CD8-positive, alpha-beta memory T cell (primary cell): ENCODE data around the gene MMEL1. TPM values are rescaled to one million over a fixed set of nuclear protein-coding genes. Genes with fewer than 3 reads are reported as not detected.
A peak's percentile ranks its signal among the peaks of the same experiment; 100 is the strongest.
"Not testable (repeated sequence)": the region's sequence is repeated elsewhere in the genome, so short reads cannot be mapped to it uniquely, and the experiment has no call there.

Source experiments
- CTCF ChIA-PET: fragments of 350-600 bp; sonication (Branson Sonifier 250); formaldehyde crosslinking; loops from one replicate; lab custom pipeline; 2021; ENCODE audit warnings: antibody characterized with exemption; lab: Charles Lee
- POLR2A ChIA-PET: fragments of 350-600 bp; sonication (Branson Sonifier 250); formaldehyde crosslinking; loops from one replicate; lab custom pipeline; 2021; ENCODE audit warnings: antibody characterized with exemption; lab: Charles Lee
- DNase-seq, 5 donors: peaks; one replicate each; pipeline versions ENCODE4 v3.0.0 to v3.0.0-alpha.2; 2020 to 2022; ENCODE audit warnings: mixed read lengths in 1 of 5
- H3K27ac ChIP-seq: one replicate; pipeline ENCODE4 v1.7.0; 2013; ENCODE audit warnings: low read depth, mild to moderate bottlenecking, low read length, moderate library complexity
- H3K27me3 ChIP-seq: 2 replicates; pipeline ENCODE4 v1.7.0; 2013; ENCODE audit warnings: low read length, mild to moderate bottlenecking; ENCODE audit not compliant: insufficient read depth, poor library complexity, severe bottlenecking
- H3K36me3 ChIP-seq: 2 replicates; pipeline ENCODE4 v1.7.0; 2013; ENCODE audit warnings: mild to moderate bottlenecking, low read length, moderate library complexity; ENCODE audit not compliant: insufficient read depth
- H3K4me1 ChIP-seq: 2 replicates; pipeline ENCODE4 v1.7.0; 2013; ENCODE audit warnings: mild to moderate bottlenecking, low read length, moderate library complexity; ENCODE audit not compliant: insufficient read depth
- H3K4me3 ChIP-seq: 2 replicates; pipeline ENCODE4 v1.7.0; 2013; ENCODE audit warnings: mild to moderate bottlenecking, low read length
- H3K9me3 ChIP-seq: 2 replicates; pipeline ENCODE4 v1.7.0; 2013; ENCODE audit warnings: mild to moderate bottlenecking, low read length
- H3K27ac Mint-ChIP-seq, 8 donors: one replicate each; pipeline ENCODE4 v1.8.0; 2020 to 2021; ENCODE audit warnings: mixed read lengths in 8 of 8, mild to moderate bottlenecking in 6 of 8, inconsistent platforms in 3 of 8, moderate library complexity in 3 of 8
- H3K27me3 Mint-ChIP-seq, 2 donors: one replicate each; pipeline ENCODE4 v1.8.0; 2020 to 2021; ENCODE audit warnings: mixed read lengths in 2 of 2, mild to moderate bottlenecking in 1 of 2, moderate library complexity in 1 of 2
- H3K36me3 Mint-ChIP-seq, 3 donors: one replicate each; pipeline ENCODE4 v1.8.0; 2020 to 2021; ENCODE audit warnings: mixed read lengths in 3 of 3, inconsistent platforms in 1 of 3, mild to moderate bottlenecking in 1 of 3
- H3K4me1 Mint-ChIP-seq, 3 donors: one replicate each; pipeline ENCODE4 v1.8.0; 2020 to 2021; ENCODE audit warnings: mixed read lengths in 3 of 3, inconsistent platforms in 1 of 3, mild to moderate bottlenecking in 1 of 3
- H3K4me3 Mint-ChIP-seq, 7 donors: one replicate each; pipeline ENCODE4 v1.8.0; 2020 to 2021; ENCODE audit warnings: mixed read lengths in 7 of 7, mild to moderate bottlenecking in 6 of 7, moderate library complexity in 4 of 7, inconsistent platforms in 2 of 7
- H3K9me3 Mint-ChIP-seq, 5 donors: one replicate each; pipeline ENCODE4 v1.8.0; 2020 to 2022; ENCODE audit warnings: mixed read lengths in 5 of 5, mild to moderate bottlenecking in 3 of 5, moderate library complexity in 2 of 5, inconsistent platforms in 1 of 5
- polyA plus RNA-seq: library from polyadenylated mRNA; unstranded; fragments of 300-500 nt; fragmentation: Illumina TruSeq; gene quantifications from one replicate; pipeline ENCODE4 v1.2.3, GENCODE V29; 2021
- total RNA-seq, 2 experiments: library from RNA; stranded (reverse); gene quantifications; one replicate each; pipeline ENCODE4 v1.2.3, GENCODE V29; 2021

Gene MMEL1
- total and polyA plus RNA-seq, 3 experiments from 2014 or later: 0.44 to 6.8 TPM; not detected in 1

DNA sequence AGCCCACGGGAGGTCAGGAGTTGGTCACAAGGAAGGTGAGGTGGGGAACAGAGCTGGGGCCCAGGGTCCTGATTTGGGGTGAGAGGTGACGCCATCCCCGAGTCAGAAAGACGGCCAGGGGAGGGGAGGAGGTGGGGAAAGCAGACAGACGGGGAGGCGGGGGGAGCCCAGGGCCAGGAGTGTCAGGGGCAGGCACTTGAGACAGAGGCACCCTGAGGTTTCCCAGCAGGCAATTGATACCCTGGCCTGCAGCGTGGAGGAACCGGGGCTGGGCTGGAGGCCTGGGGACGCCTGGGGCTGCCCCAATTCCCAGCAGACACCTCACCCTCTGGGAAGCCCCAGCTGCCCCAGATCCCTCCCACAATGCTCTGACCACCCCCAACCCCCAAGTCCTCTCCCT is 79.7 kb downstream of the MMEL1 start:
- H3K36me3 ChIP-seq, H3K9me3 Mint-ChIP-seq, CTCF ChIA-PET, H3K27ac ChIP-seq, H3K9me3 ChIP-seq, H3K27me3 ChIP-seq, DNase-seq, H3K27me3 Mint-ChIP-seq, H3K4me3 Mint-ChIP-seq, POLR2A ChIA-PET, H3K4me3 ChIP-seq: not testable (repeated sequence)
- Mint-ChIP-seq H3K4me1 (peaks cover 30 to 53% (median 34%) of the 10 kb centered on the region in 3 donors), H3K27ac (peak overlapping the region in 1 of 8 donors; percentile 58), H3K36me3 (peaks cover 0 to 14% (median 0%) of the 10 kb centered on the region in 3 donors)
- peaks cover 41% of the 10 kb centered on the region for H3K4me1 ChIP-seq

DNA sequence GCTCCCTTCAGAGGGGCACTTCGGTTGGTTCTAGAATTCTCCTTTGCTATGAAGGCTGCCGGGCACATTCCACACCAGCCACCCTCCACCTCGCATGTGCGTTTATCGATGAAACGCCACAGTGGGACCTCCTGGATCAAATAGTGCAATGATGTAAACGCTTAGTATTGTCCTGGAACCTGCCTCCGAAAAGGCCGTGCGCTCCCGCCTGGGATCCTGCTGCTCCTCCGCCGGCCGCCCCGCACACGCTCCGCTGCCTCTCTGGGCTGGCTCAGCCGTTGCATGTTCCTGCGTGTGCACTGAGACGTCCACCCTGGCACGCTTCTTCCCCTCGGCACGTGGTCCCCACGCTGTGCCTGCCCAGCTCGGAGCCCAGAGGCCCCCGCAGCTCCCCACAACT is 80.6 kb downstream of the MMEL1 start:
- H3K4me1 Mint-ChIP-seq: peaks cover 33 to 50% (median 34%) of the 10 kb centered on the region in 3 donors

DNA sequence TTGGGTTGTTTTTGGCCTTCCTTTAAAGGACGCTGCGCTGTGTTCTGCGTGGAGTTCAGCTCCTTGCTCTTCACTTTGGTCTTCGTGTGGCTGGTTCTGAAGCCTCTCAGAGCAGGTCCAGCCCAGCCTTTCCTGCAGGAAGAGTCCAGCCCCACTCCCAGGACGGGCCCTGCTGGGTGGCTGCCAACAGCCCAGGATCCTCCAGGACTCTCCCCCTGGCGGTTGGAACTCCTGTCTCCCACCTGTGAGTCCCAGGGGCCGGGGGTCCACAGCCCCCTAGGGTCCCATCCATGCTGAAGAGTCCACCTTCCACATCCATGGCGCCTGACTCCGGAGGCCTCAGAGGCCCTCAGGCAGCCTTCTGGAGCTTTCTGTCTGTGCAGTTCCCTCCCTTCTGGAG is 81.3 kb downstream of the MMEL1 start:
- Mint-ChIP-seq H3K4me1 (peaks cover 32 to 52% (median 33%) of the 10 kb centered on the region in 3 donors), H3K27ac (peak overlapping the region in 6 of 8 donors; percentile 6 to 97 (median 63))
- H3K4me3 Mint-ChIP-seq, H3K36me3 ChIP-seq, H3K27me3 ChIP-seq, CTCF ChIA-PET, H3K36me3 Mint-ChIP-seq, H3K27me3 Mint-ChIP-seq, DNase-seq, H3K9me3 Mint-ChIP-seq, H3K27ac ChIP-seq, H3K9me3 ChIP-seq, H3K4me3 ChIP-seq, POLR2A ChIA-PET: not testable (repeated sequence)
- peaks cover 37% of the 10 kb centered on the region for H3K4me1 ChIP-seq

More for the DNA sequence above, 80.6 kb downstream of the MMEL1 start:
- H3K4me1 ChIP-seq: peaks cover 40% of the 10 kb centered on the region
- CTCF ChIA-PET: no interaction called here
- no peak overlapping the region for H3K4me3 ChIP-seq
- no peak overlapping the region for H3K27ac ChIP-seq
- Mint-ChIP-seq H3K27me3 (no peaks in the 10 kb centered on the region), H3K36me3 (peaks cover 0 to 11% (median 0%) of the 10 kb centered on the region in 3 donors), H3K27ac (peak overlapping the region in 2 of 8 donors; percentile 68 to 97), H3K4me3 (no peak overlapping the region), H3K9me3 (no peaks in the 10 kb centered on the region)
- POLR2A ChIA-PET: no interaction called here
- no peaks in the 10 kb centered on the region for H3K36me3 ChIP-seq
- H3K27me3 ChIP-seq: no peaks in the 10 kb centered on the region
- no peaks in the 10 kb centered on the region for H3K9me3 ChIP-seq
- DNase-seq: no peak

DNA sequence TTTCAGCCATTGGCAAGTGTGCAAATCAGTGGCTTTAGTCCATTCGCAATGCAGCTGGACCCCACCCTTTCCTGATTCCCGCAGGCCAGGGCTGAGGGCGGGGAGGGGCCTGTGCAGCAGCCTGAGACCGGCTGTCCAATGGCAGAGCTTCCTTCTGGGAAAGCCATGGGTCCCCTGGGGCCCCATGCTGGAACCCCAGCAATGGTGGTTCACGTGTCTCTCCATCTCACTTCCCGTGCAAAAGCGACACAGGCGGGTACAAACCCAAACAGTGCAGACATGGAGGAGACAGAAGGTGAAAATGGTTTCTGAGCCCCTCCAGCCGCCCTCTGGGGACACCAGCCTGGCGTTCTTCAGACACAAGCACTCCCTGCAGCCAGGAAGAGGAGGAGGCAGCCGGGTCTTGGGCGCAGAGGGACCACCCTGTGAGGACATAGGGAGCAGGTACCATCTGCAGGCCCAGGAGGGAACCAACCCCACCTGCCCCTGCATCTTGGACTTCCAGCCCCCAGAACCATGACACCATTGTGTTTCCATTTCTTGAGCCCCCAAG is 82.4 kb downstream of the MMEL1 start:
- H3K9me3 Mint-ChIP-seq, H3K27me3 ChIP-seq, H3K36me3 ChIP-seq, CTCF ChIA-PET, H3K9me3 ChIP-seq, H3K36me3 Mint-ChIP-seq, H3K27ac ChIP-seq, H3K27me3 Mint-ChIP-seq, POLR2A ChIA-PET, DNase-seq, H3K4me3 ChIP-seq: not testable (repeated sequence)
- peak overlapping the region in 7 of 8 donors; percentile 34 to 97 (median 69) for H3K27ac Mint-ChIP-seq
- peaks cover 36% of the 10 kb centered on the region for H3K4me1 ChIP-seq
- peaks cover 22 to 43% (median 25%) of the 10 kb centered on the region in 3 donors for H3K4me1 Mint-ChIP-seq
- peak overlapping the region in 1 of 7 donors; percentile 18 for H3K4me3 Mint-ChIP-seq

DNA sequence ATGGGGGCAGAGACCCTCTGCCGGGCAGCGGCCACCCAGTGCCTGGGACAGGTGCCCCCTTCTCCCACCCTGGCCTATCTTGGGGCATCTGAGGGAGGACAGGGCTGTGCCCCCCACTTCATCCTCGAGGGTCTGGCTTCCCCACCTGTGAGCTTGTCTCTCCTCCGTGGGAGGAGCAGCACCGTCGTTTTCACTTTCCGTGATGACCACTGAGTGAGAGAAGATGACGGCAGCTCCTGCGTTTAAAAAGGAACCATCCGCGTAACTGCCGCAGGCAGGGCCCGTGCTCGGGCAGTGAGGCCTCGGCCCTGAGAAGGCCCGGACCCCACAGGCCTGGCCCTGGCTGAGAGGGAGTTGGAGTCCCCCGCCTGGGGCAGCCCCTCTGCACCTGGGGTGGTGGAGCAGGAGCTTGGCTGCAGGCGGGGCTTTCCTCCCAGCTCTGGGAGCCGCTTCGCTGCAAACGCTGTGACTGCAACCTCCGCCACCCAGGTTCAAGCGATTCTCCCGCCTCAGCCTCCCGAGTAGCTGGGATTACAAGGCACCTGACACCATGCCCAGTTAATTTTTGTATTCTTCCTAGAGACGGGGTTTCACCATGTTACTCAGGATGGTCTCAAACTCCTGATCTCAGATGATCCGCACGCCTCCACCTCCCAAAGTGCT is 83.3 kb downstream of the MMEL1 start:
- Mint-ChIP-seq H3K4me3 (peak overlapping the region in 2 of 7 donors; percentile 92 to 97), H3K4me1 (peaks cover 14 to 42% (median 19%) of the 10 kb centered on the region in 3 donors), H3K27ac (peak overlapping the region; percentile 96 to 100 (median 97))
- H3K27me3 ChIP-seq, DNase-seq, H3K36me3 Mint-ChIP-seq, H3K9me3 ChIP-seq, H3K27me3 Mint-ChIP-seq, H3K9me3 Mint-ChIP-seq, H3K36me3 ChIP-seq: not testable (repeated sequence)
- Histone ChIP-seq H3K27ac (peak overlapping the region; percentile 92), H3K4me3 (peak overlapping the region; percentile 68), H3K4me1 (peaks cover 28% of the 10 kb centered on the region)
- ChIA-PET CTCF (interaction anchor here (1.2 to 10.9 kb wide), 5 partner anchors 9 to 136 kb away, joined by 3 to 134 read pairs (median 27); partner anchors contain the start of genes HES5, PANK4, PEX10 and PRXL2B), POLR2A (interaction anchor here (4.2 to 4.6 kb wide), 3 partner anchors 24 to 137 kb away, joined by 18 to 87 read pairs (median 48); partner anchors contain the start of genes PANK4, PEX10 and PRXL2B)

DNA sequence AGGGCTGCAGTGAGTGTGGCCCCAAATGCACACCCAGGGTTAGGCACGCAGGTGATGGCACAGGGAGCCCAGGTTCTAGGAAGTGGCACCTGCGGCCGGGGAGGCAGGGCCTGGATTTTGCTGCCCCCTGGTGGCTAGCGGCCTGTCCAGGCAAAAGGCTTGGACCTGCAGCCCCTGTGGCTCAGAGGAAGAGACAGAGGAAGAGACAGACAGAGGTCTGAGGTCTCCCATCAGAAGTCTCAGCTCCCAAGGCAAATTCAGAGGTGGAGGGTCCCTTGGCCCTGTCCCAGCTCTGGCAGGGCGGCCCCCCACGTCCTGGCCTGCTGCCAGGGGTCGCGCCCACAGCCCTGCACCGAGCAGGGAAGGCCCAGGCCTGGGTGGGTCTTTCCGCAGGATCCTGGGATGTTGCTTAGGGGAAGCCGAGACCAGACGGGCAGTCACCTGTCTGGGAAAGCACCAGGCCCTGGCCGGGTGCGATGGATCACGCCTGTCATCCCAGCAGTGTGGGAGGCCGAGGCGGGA is 84.7 kb downstream of the MMEL1 start:
- H3K36me3 ChIP-seq: no peaks in the 10 kb centered on the region
- peak overlapping the region; percentile 92 for H3K27ac ChIP-seq
- H3K9me3 ChIP-seq: no peaks in the 10 kb centered on the region
- H3K27me3 ChIP-seq: no peaks in the 10 kb centered on the region
- ChIA-PET POLR2A (interaction anchor here (0.6 to 4.6 kb wide), 13 partner anchors 8 to 353 kb away, joined by 3 to 87 read pairs (median 7); partner anchors contain the start of genes FAAP20, MORN1, PANK4 and PEX10), CTCF (interaction anchor here (0.9 to 10.9 kb wide), 15 partner anchors 8 to 353 kb away, joined by 3 to 134 read pairs (median 5); partner anchors contain the start of genes FAAP20, HES5, MORN1 and PANK4)
- peak; percentile 75 to 88 (median 77) for DNase-seq
- peaks cover 39% of the 10 kb centered on the region for H3K4me1 ChIP-seq
- Mint-ChIP-seq H3K4me1 (peaks cover 13 to 44% (median 18%) of the 10 kb centered on the region in 3 donors), H3K27ac (peak overlapping the region; percentile 96 to 100 (median 97)), H3K36me3 (peaks cover 0 to 2% (median 0%) of the 10 kb centered on the region in 3 donors), H3K4me3 (peak overlapping the region; percentile 91 to 98 (median 94)), H3K9me3 (no peaks in the 10 kb centered on the region), H3K27me3 (no peaks in the 10 kb centered on the region)
- H3K4me3 ChIP-seq: peak overlapping the region; percentile 96

DNA sequence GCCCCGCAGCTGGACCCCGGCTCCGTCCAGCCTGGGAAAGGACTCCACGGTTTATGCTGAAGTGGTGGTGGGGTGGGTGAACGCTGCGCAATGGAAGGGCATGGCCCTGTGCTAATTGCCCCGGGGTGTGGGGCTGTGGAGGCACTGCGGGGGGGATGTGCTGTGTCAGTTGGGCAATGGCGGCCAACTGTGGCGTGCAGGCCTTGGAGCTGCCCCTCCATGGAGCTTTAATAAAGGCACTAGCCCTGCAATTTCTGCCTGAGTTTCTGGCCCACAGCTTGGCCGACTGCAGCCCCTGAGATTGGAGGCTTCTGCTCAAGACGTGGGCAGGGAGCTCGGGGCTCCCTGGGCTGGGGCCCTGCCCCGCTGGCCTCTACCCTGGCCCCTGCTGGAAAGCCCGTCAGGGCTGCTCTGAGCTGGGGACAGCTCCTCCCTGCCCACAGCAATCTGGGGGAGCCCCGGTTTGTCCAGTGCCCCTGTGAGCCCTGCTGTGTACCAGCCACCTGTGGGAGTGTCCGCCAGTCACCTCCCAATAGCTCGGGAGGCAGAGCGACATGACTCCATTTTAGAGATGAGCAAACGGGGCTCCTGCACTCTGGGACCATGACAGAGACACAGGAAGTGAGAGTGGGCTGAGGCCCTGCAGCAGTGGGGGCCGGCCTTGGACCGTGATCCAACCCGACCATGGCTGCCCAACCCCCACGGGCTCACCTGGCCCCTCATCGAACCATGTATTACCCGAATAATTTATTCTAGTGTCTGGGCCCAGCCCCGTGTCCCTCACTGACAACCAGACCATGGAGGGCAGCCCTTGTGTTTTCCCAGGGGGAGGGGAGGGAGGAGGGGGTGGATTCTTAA is 85.4 kb downstream of the MMEL1 start:
- peak overlapping the region; percentile 91 to 98 (median 94) for H3K4me3 Mint-ChIP-seq
- ChIA-PET POLR2A (interaction anchor here (0.7 to 4.6 kb wide), 13 partner anchors 9 to 352 kb away, joined by 3 to 87 read pairs (median 6); partner anchors contain the start of genes FAAP20, MORN1, PANK4 and PEX10), CTCF (interaction anchor here (0.8 to 10.9 kb wide), 16 partner anchors 9 to 356 kb away, joined by 3 to 134 read pairs (median 5); partner anchors contain the start of genes FAAP20, HES5, MORN1 and PANK4)
- H3K4me1 ChIP-seq: peaks cover 40% of the 10 kb centered on the region
- H3K27ac ChIP-seq: peak overlapping the region; percentile 92
- DNase-seq: peak; percentile 36 to 75 (median 51)
- no peaks in the 10 kb centered on the region for H3K36me3 ChIP-seq
- peak overlapping the region; percentile 96 to 100 (median 97) for H3K27ac Mint-ChIP-seq
- no peaks in the 10 kb centered on the region for H3K9me3 ChIP-seq
- H3K4me1 Mint-ChIP-seq: peaks cover 13 to 44% (median 18%) of the 10 kb centered on the region in 3 donors
- no peaks in the 10 kb centered on the region for H3K27me3 Mint-ChIP-seq
- no peaks in the 10 kb centered on the region for H3K27me3 ChIP-seq
- H3K9me3 Mint-ChIP-seq: no peaks in the 10 kb centered on the region
- H3K4me3 ChIP-seq: peak overlapping the region; percentile 96
- H3K36me3 Mint-ChIP-seq: peaks cover 0 to 2% (median 0%) of the 10 kb centered on the region in 3 donors
